Embryonic facial prominence (tissue), 1 donor: Measurements from ENCODE around the gene CHMP2A.
A peak's percentile ranks its signal among the peaks of the same experiment; 100 is the strongest.
"Not testable (repeated sequence)": the region's sequence is repeated elsewhere in the genome, so short reads cannot be mapped to it uniquely, and the experiment has no call there.

Source experiments
- DNase-seq: peaks from one replicate; pipeline ENCODE4 v3.0.0-alpha.2; 2016; ENCODE audit errors: extremely low spot score

CHMP2A gene

DNA sequence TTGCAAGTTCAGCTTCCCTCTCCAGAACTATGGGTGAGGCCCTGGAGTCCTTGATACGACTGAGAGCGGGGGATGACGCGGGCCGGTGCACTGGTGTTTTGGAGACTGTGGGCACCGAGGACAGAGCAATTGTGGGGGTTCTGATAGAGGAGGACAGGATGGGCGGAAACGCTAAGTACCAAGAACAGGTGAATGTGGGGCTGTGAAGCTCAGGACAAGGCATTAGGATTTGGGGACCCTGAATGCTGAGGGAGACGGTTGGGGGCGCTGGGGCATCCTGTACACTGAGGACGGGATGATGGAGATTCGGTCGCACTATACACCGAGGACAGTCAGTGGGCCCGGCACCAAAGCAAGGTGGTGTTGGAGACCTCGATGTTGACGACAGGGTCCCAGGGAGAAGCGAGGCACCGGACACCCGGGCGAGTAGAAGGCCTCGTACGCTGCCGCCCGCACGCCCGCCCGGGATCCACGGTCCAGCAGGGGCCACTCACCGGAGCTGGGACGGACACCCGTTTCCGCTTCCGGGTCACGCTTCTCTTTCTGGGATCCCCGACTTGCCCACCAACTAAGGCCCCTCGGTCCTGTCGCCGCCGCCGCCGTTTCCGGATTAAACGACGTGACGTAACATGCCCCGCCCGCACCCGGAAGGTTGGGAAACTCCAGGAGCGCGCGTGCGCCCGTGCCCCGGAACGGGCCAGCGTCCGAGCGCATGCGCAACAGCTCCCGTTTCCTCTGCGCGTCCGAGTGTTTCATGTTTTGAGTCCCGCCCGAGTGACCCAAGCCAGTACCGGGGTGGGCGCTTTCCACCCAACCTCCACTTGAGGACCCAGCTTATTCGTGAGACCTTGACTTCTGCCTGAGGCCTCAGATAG lies at the start of gene CHMP2A:
CHMP2A (minus strand) TSS at position 612 of the 875 bp plus-strand sequence. CDS start 893 bp downstream, outside the sequence.
- peak; percentile 90 for DNase-seq

DNA sequence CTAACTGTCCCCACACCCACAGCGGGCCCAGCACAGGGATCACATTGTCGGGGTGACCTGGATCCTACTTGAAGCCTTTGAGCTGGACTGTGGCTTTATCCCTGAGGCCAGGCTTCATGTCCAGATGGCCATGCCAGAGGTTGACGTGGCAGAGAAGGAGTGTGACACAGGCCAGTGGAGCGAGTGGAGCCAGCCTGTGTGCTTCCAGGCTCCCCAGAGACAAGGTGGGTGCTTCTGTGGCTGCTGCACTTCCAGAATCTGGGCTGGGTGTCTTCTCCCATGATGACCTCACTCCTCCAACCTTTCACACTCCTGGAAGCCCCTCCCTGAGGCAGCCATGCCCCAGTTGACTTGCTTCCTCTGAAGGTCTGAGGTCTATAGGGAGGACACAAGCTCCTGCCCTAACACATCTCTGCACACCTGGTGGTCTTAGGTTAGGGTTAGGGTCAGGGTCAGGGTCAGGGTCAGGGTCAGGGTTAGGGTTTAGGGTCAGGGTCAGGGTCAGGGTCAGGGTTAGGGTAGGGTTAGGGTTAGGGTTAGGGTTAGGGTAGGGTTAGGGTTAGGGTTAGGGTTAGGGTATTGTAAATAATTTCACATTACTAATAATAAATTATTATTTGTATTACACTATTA lies 31.3 kb upstream of the CHMP2A start:
- no peak for DNase-seq

GRCh38 chr19:58585442-58586132 lies 30.7 kb upstream of the CHMP2A start:
- DNase-seq = no peak

GRCh38 chr19:58584498-58585441 lies 29.9 kb upstream of the CHMP2A start:
- no peak for DNase-seq

- no peak for DNase-seq
Observed at GRCh38 chr19:58582985-58583384, 28.1 kb upstream of the CHMP2A start.

DNA sequence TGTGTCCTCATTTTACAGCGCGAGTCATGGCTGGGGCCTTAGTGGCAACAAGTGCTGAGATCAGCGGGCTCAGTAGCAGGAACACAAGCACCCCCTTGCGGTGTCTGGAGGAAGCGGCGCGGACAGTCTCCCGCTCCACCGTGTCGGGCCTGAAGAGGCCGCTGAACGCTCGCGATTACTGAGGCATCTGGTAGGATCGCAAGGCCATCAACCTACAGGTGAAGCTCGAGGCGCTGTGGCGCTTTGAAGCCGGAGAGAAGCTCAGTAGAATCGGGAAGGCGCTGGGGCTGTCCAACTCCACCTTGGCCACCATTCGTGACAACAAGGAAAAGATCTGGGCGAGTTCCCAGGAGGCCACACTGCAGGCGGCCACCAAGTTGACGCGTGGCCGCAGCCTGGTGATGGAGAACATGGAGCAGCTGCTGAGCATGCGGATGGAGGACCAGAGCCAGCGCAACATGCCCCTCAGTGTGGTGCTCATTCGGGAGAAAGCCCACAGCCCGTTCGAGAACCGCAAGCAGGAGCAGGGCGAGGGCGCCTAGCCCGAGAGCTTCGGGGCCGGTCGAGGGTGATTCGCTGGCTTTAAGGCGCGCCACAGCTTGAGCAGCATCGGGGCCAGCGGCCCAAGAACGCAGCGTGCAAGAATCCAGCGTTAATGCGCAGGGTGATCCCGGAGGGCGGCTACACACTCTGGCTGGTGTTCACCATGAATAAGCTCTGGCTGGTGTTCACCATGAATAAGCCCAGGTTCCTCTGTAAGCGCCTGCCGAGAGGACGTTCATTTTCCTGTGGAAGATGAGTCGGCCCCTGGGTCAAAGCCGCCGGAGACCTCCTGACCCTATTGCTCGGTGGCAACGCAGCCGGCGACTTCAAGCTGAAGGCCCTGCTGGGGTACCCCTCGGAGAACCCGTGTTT lies 26.6 kb upstream of the CHMP2A start:
- DNase-seq = no peak

- DNase-seq = no peak
Observed at GRCh38 chr19:58579473-58580142, 24.7 kb upstream of the CHMP2A start.

DNA sequence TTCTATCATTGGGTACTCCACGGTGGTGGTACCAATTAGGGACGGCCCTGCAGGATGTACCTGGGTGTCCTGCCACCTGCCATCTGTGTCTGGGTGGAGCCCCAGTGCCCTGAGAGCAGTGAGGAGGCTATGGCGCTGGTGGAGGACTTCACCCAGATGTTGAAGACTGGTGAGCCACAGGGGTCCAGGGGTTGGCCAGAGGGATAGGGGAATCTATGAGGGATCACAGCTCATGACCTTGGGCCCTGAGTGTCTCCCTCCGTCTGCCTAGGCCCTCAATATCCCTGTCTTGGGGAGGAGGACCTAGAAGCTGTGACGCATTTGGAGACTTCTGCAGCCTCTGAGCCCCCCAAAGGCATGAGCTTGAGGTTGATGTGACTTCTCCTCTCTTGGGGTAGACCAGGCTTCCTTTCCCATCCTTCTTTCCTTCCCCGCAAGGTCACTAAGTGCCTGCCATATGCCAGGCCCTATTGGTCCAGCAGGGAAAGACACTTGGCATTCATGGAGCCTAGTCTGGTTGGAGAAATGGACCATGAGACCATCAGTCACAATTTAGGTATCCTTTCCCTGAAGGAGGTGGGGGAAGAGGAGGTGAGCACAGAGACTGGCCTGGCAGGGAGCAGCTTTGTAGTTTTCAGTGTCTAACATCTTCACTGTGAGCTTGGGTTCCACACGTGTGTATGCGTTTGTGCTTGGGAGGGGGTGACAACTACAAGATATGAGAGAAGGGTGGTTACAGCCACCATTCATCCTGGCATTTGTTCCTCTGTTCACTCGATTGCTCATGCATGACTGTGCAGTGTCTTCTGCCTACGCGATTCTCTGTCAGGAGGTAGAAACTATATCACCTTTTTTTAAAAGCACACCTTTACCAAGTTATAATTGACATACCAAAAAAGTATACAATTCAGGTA lies 23.4 kb upstream of the CHMP2A start:
- no peak for DNase-seq

DNA sequence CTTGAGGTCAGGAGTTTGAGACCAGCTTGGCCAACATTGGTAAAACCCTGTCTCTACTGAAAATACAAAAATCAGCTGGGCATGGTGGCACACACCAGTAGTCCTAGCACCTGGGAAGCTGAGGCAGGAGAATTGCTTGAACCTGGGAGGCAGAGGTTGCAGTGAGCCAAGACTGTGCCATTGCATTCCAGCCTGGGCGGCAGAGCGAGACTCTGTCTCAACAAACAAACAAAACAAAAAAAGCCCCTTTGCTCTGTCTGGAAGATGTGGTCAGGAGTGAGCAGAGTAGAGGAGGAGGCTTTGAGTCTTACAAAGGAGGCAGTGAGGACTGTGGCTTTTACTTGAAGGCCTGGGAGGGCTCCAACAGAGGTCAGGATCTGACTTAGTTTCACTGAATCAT lies 22.7 kb upstream of the CHMP2A start:
- not testable (repeated sequence) for DNase-seq

DNA sequence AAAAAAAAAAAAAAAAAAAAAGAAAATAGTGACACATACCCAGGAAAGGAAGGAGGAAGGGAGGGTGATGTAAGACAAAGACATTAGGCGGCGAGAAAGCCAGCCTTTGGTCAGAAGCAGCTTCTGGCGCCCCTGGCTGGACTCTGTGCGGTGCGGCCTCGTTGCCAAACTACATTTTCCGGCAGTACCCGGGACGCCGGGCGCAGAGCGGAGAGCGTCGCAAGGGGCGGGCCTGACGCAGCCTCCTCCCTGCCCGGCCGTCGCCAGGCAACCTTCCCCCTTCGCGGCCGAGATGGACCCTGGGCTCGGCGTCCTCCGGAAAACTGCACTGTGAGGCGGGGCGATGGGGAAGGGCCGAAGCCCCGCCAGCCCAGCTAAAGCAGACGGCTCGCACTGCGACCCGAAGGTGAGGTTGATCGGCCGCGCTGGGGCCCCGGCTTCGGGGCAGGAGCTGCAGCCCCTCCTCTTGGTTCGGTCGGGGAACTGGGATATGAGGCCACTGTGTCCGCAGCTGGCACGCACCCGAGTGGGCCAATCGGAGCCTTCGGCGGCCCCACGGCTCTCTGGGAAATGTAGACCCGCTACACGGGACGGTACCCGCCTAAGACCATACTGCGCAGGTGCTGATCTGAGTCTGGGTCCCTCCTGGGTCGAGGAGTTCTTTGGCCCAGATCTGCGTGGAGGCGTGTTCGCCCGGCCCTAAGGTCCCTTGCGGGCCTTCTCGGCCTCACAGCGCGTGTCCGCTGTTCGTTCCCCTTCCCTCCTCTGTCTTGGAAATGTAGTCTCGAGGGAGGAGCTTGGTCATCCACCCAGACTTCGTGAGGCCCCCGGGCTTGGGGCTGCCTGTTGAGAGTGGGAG lies 20.5 kb upstream of the CHMP2A start:
- DNase-seq = peak; percentile 88

DNA sequence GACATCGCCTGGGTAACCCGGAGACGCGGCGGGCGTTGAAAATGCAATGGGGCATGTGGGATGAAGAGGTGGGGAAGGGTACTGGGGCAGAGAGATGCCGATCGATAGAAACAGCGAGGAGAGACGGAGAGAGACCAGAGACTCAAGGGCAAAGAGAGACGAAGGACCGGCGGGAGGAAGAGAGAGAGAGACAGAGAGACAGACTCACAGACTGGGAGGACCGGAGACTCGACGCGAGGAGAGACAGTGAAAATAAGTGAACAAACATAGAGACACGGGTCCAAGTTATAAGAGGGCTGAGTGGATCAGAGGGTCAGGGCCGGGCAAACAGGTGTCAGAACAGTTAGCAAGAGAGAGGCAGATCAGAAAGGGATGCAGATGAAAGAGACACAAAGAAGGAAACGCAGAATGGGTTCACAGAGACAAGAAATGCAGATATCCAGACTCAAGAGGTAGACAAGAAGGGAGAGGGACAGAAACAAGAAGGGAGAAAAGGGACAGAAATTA lies 18.8 kb upstream of the CHMP2A start:
- no peak for DNase-seq

GRCh38 chr19:58572818-58573657 lies 18.1 kb upstream of the CHMP2A start, which contains the start of gene MZF1:
TSS of gene MZF1 (minus strand) at chr19:58573335. CDS start at chr19:58571389, 1,946 bp downstream.
- peak; percentile 100 for DNase-seq

DNA sequence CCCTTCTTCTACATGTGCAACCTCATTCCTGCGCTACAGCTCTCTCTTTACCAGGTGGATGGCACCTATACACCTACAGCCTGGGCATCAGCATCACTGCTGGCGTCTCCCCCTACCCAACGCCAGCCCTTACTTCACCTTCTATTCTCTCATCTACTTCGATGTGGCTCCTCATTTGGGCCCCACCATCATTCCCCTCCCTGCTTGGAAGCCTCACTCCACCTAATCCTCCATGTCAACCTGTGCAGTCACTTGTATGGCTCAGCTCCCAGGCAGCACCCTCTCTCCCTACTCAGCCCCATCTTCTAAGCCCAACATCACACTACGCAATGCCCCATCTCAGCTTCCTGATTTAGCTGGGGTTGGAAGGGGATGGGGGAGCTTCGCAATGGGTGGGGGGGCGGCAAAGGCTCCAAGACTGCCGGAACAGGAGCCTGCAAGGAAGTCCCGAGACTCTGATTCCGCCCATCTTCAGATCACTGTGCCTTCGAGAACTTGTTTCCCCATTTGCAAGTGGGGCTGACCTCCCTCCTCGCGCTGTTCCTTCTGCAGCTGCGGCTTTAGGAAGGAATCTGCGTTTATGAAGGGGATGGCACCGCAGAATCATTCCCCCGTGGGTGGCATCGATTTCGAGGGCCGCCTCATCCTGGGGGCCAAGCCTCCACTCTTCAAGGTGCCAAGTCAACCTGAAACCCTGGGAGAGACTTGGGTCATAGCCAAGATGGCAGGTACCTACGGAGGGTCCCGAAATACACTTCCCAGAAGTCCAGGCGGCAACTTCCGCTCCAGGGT lies 17.3 kb upstream of the CHMP2A start:
- no peak for DNase-seq

DNA sequence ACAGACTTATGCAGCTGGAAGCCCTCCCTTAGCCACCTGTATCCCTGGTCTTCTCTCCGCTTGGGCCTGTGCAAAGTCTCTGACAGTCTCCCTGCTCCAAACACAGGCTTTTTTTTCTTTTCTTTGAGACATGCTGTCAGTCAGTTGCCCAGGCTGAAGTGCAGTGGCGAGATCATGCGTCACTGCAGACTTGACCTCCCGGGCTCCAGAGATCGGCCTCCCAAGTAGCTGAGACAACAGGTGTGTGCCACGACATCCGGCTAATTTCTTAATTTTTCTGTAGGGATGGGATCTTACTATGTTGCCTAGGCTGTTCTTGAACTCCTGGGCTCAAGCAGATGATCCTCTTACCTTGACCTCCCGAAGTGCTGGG lies 16.7 kb upstream of the CHMP2A start:
- no peak for DNase-seq

DNA sequence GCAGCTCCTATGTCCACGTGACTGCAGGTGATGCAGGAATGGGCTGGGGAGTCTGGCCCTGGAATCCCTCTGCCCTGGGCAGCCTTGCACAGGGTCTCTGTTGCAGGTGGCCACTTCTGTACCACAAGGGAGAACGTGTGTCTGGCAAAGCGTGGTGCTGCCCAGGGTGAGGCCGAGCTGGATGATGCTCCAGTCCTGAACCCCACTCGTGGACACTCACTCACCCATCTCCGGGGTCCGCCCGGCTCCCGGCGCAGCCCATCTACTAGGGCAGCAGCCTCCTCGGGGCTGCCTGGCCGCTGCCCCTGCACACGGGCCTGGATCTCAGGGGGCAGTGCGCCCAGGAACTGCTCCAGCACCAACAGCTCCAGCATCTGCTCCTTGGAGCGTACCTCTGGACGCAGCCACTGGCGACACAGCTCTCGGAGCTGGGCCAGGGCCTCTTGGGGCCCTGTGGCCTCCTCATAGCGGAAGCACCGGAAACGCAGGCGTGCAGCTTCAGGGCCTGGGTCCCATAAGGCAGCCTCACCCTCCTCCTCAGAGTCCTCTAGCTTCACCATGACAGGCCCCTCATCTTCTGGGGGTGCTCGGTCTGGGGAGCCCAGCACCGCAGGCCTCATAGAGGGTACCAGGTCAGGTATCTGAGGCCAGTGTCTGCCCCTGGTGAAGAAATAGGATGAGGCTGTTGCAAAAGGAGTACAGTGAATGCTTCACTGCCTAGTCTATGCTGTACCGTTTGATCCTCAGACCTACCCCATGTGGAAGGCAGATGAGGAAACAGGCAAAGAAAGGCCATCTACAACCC lies 16.1 kb upstream of the CHMP2A start:
- DNase-seq = no peak
